Panc1 (cell line): Measurements from ENCODE around the gene GPR137B. TPM values are rescaled to one million over a fixed set of nuclear protein-coding genes. Genes with fewer than 3 reads are reported as not detected.

ENCODE experiments used
- ATAC-seq: fragments of 200-7000 bp; cut with Tn5 transposase; 2 replicates; pipeline ENCODE4 v1.9.1; 2020; ENCODE audit warnings: mild to moderate bottlenecking, moderate library complexity
- BruUV-seq: library from RNA; stranded (reverse); fragments of 400-500 nt; replicated peaks from 2 replicates; lab custom pipeline; 2021; lab: Mats Ljungman, UMichigan
- CTCF ChIA-PET: fragments of 300-600 bp; sonication (Branson Sonifier 250); formaldehyde crosslinking; loops from one replicate; lab custom pipeline; 2022; ENCODE audit warnings: antibody characterized with exemption; lab: Charles Lee
- POLR2A ChIA-PET: fragments of 300-600 bp; sonication (Branson Sonifier 250); formaldehyde crosslinking; loops from one replicate; lab custom pipeline; 2022; ENCODE audit warnings: antibody characterized with exemption; lab: Charles Lee
- DNase-seq: peaks from one replicate; pipeline ENCODE4 v3.0.0-alpha.2; 2010; ENCODE audit warnings: low read depth, low spot score
- H3K27ac ChIP-seq: 2 replicates; pipeline ENCODE4 v1.5.1; 2011; ENCODE audit warnings: mild to moderate bottlenecking, low read length, inconsistent platforms
- H3K27me3 ChIP-seq: fragments of 200-500 bp; sonication (Bioruptor generic); 2 replicates; pipeline ENCODE4 v1.6.0; 2014; ENCODE audit warnings: low read length, inconsistent platforms; ENCODE audit not compliant: control insufficient read depth, insufficient read depth
- H3K36me3 ChIP-seq: fragments of 200-500 bp; sonication (Bioruptor generic); 2 replicates; pipeline ENCODE4 v1.5.1; 2014; ENCODE audit warnings: inconsistent platforms, mild to moderate bottlenecking, low read length, moderate library complexity; ENCODE audit not compliant: control insufficient read depth, insufficient read depth
- H3K4me1 ChIP-seq: 2 replicates; pipeline ENCODE4 v1.5.1; 2011; ENCODE audit warnings: inconsistent platforms, mild to moderate bottlenecking, low read length, moderate library complexity; ENCODE audit not compliant: control insufficient read depth, insufficient read depth
- H3K4me3 ChIP-seq, 2 experiments: 2 replicates each; pipeline ENCODE4 v1.5.1; 2011 to 2012; ENCODE audit warnings: low read depth in 2 of 2, low read length in 2 of 2, mild to moderate bottlenecking in 2 of 2, inconsistent platforms in 1 of 2, moderate library complexity in 1 of 2
- H3K9me3 ChIP-seq: fragments of 200-500 bp; sonication (Bioruptor generic); 2 replicates; pipeline ENCODE4 v1.5.1; 2014; ENCODE audit warnings: low read depth, mild to moderate bottlenecking, inconsistent platforms, low read length, moderate library complexity; ENCODE audit not compliant: control insufficient read depth, insufficient read depth
- POLR2AphosphoS5 ChIP-seq: IDR thresholded peaks from 2 replicates; pipeline ENCODE4 v1.6.1; 2012; ENCODE audit warnings: mild to moderate bottlenecking, low read depth, low read length, moderate library complexity
- REST ChIP-seq, 2 experiments: IDR thresholded peaks; 2 replicates each; pipeline ENCODE4 v1.6.1; 2011 to 2012; ENCODE audit warnings: low read depth in 2 of 2, control low read depth in 1 of 2, low read length in 1 of 2, mild to moderate bottlenecking in 1 of 2, moderate library complexity in 1 of 2; ENCODE audit not compliant: insufficient read depth in 1 of 2
- SIN3A ChIP-seq: IDR thresholded peaks from 2 replicates; pipeline ENCODE4 v1.6.1; 2012; ENCODE audit warnings: low read depth, mild to moderate bottlenecking, low read length, moderate library complexity, borderline replicate concordance; ENCODE audit not compliant: insufficient read depth
- TCF7L2 ChIP-seq: IDR thresholded peaks from 2 replicates; pipeline ENCODE4 v1.6.1; 2011; ENCODE audit warnings: mild to moderate bottlenecking, low read depth, low read length, inconsistent platforms
- in situ Hi-C: cut with HindIII; loops from 2 replicates; pipeline ENCODE4 v1.10.0; 2016; ENCODE audit warnings: low sequenced_read_pairs, low pct_unique_long_range_greater_than_20kb
- intact Hi-C: fragments of 100-400 bp; cut with micrococcal nuclease; formaldehyde crosslinking; loops from one replicate; pipeline ENCODE4 v1.10.0; 2022; ENCODE audit not compliant: unreplicated experiment
- total RNA-seq: library from RNA; stranded (reverse); gene quantifications from one replicate; pipeline ENCODE4 v1.2.1, GENCODE V29; 2021; ENCODE audit not compliant: unreplicated experiment
- TF ChIP-seq, protein P1 (sequence below): fragments of 450-650 bp; IDR thresholded peaks from 2 replicates; pipeline ENCODE4 v1.5.1; 2017; ENCODE audit warnings: mild to moderate bottlenecking

The GPR137B gene
- total RNA-seq, 1 experiment from 2014 or later = 25.3 TPM

- TF ChIP-seq POLR2AphosphoS5 (no peak), SIN3A (no peak), TCF7L2 (no peak), REST (IDR thresholded peaks at IDR 0.05; ENCODE audit: insufficient read depth in 1 of 2, low read depth in 2 of 2, low read length in 1 of 2) (no peak)
- TF ChIP-seq, protein P1, sequence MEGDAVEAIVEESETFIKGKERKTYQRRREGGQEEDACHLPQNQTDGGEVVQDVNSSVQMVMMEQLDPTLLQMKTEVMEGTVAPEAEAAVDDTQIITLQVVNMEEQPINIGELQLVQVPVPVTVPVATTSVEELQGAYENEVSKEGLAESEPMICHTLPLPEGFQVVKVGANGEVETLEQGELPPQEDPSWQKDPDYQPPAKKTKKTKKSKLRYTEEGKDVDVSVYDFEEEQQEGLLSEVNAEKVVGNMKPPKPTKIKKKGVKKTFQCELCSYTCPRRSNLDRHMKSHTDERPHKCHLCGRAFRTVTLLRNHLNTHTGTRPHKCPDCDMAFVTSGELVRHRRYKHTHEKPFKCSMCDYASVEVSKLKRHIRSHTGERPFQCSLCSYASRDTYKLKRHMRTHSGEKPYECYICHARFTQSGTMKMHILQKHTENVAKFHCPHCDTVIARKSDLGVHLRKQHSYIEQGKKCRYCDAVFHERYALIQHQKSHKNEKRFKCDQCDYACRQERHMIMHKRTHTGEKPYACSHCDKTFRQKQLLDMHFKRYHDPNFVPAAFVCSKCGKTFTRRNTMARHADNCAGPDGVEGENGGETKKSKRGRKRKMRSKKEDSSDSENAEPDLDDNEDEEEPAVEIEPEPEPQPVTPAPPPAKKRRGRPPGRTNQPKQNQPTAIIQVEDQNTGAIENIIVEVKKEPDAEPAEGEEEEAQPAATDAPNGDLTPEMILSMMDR = no peak
- CTCF ChIA-PET = no interaction called here
- POLR2A ChIA-PET = interaction anchor here (0.6 kb wide), 1 partner anchor 235 kb away, joined by 3 read pairs; no protein-coding TSS in a partner anchor
- H3K9me3 ChIP-seq = no peaks in the 10 kb centered on the region
- intact Hi-C loops = no loop called here
- in situ Hi-C loops = no loop called here
- no peak for DNase-seq
- no peaks in the 10 kb centered on the region for H3K27me3 ChIP-seq
- no peak overlapping the region for H3K4me3 ChIP-seq
- ATAC-seq = no peak
- peaks cover 5% of the 10 kb centered on the region; the same call in 1 of the 2 replicates for H3K36me3 ChIP-seq
- BruUV-seq = no TSS peak
- no peaks in the 10 kb centered on the region for H3K4me1 ChIP-seq
- H3K27ac ChIP-seq = no peak overlapping the region
These were observed 111.7 kb downstream of the GPR137B start for GRCh38 chr1:236253918-236254637.

DNA sequence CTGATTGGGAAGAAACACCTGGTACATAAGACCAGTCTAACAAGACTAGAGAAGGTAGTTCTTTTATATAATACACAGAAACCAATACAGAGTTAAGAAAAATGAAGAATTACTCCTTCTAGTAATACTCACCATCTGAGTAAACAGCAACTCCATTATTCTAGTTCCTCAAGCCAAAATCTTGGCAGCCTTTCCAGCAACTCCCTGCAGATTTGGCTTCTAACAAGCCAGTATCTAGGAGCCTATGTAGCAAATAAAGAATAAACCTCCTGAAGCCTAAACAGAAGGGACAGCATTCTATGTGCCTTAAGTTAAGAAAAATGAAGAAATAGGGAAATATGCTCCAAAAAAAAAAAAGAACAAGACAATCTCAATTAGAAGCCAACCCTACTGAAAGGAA is 114.9 kb downstream of the GPR137B start:
- Histone ChIP-seq H3K4me3 (no peak overlapping the region), H3K27ac (no peak overlapping the region), H3K4me1 (no peaks in the 10 kb centered on the region), H3K27me3 (no peaks in the 10 kb centered on the region), H3K36me3 (no peaks in the 10 kb centered on the region), H3K9me3 (no peaks in the 10 kb centered on the region; the same call in 1 of the 2 replicates)
- DNase-seq = no peak
- CTCF ChIA-PET = no interaction called here
- in situ Hi-C loops = no loop called here
- BruUV-seq = no TSS peak
- ATAC-seq = no peak
- intact Hi-C loops = no loop called here
- POLR2A ChIA-PET = no interaction called here
- TF ChIP-seq, protein P1 = no peak
- TF ChIP-seq REST (IDR thresholded peaks at IDR 0.05; ENCODE audit: insufficient read depth in 1 of 2, low read depth in 2 of 2, low read length in 1 of 2) (no peak), POLR2AphosphoS5 (no peak), TCF7L2 (no peak), SIN3A (no peak)
